GM12891 (cell line): ENCODE results near the gene TAS2R39.

Source experiments
- PAX5 ChIP-seq: IDR thresholded peaks from 2 replicates; pipeline ENCODE4 v1.6.1; 2011; ENCODE audit warnings: low read length, moderate library complexity, mild to moderate bottlenecking; ENCODE audit not compliant: insufficient read depth, severe bottlenecking
- POLR2A ChIP-seq: IDR thresholded peaks from 2 replicates; pipeline ENCODE4 v1.6.1; 2011; ENCODE audit warnings: low read depth, low read length, control low read depth
- POLR2AphosphoS5 ChIP-seq: IDR thresholded peaks from 2 replicates; pipeline ENCODE4 v1.6.1; 2011; ENCODE audit warnings: low read depth, low read length, control low read depth
- TAF1 ChIP-seq: IDR thresholded peaks from 2 replicates; pipeline ENCODE4 v1.6.1; 2011; ENCODE audit warnings: low read depth, low read length, control low read depth

GRCh38 chr7:143210541-143210940 is 27.3 kb downstream of the TAS2R39 start:
- TF ChIP-seq POLR2AphosphoS5 = no peak
- TF ChIP-seq POLR2A = no peak
- no peak for TF ChIP-seq TAF1
- no peak for TF ChIP-seq PAX5
